NCI-H146 (cell line): ENCODE data around the gene CALN1.
"Not testable (repeated sequence)": the region's sequence is repeated elsewhere in the genome, so short reads cannot be mapped to it uniquely, and the experiment has no call there.

ENCODE experiments used
- DNase-seq: peaks from one replicate; lab custom pipeline; 2025; lab: John Stamatoyannopoulos, UW

Gene CALN1

DNA sequence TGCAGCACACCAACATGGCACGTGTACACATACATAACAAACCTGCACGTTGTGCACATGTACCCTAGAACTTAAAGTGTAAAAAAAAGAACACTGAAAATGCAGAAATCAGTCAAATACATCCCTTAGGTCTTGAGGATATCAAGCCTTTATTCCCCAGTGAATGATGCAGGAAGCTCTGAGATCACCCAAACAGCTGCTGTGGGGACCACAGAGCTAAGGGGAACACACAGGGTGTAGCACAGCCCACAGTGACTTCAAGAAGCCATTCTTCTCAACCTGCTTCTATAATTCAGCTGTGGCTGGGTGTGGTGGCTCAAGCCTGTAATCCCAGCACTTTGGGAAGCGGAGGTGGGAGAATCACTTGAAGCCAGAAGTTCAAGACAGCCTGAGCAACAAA lies 314.9 kb downstream of the CALN1 start:
- no peak for DNase-seq

DNA sequence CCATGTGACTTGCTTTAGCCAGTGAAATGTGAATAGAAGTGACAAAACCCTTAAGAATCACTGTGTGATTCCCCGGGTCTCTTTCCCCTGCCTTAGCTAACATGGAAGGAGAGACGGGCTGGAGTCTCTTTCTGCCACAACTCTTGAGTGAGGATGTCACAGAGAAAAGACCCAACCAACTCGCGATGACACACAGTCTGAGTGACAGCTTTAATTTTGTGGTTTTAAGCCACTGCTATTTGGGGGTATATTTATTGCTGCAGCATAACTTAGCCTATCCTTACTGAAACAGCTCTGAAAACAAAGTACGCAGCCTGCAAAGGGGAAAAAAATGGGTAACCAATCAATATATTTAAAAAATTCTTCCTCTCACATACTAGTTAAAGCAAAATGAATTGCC lies 319.4 kb downstream of the CALN1 start:
- DNase-seq: no peak

DNA sequence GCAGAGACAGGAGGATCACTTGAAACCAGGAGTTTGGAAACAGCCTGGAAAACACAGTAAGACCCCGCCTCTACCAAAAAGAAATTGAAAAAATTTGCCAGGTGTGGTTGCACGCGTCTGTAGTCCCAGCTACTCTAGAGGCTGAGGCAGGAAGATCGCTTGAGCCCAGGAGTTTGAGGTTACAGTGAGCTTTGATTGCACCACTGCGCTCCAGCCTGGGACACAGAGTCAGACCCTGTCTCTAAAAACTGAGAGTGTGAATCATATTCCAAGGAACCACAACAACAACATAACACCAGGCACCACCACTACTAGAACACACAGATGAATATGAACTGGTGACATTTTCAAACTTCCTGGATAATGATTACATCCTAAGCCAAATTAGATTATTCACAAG lies 324.2 kb downstream of the CALN1 start:
- DNase-seq: no peak

DNA sequence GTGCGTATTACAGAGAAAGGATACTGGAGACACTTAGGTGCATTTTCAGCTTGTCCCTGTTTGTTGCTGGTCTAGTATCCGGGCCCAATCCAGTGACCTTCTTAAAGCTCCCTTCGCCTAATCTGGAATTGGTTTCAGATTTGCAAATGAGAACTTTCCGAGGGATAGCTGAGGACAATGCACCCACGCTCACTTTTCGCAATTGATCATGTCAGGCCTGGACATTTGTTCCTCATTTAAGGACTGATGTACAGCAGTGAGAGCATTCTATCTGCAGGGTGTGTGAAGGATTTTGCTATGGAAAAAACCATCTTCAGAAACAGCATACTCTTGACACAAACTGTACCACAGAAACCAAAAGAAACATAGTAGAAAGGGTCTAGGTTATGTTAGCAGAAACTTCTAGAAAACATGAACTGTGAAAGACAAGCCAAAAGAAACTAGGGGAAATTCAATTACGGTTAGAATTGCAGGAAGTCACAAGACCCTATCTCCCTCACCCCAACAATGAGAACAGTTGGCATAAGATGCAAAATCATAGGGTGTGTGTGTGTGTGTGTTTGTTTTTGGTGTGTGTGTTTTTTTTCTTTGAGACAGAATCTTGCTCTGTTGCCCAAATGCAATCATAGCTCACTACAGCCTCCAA lies 331.1 kb downstream of the CALN1 start:
- DNase-seq: no peak

DNA sequence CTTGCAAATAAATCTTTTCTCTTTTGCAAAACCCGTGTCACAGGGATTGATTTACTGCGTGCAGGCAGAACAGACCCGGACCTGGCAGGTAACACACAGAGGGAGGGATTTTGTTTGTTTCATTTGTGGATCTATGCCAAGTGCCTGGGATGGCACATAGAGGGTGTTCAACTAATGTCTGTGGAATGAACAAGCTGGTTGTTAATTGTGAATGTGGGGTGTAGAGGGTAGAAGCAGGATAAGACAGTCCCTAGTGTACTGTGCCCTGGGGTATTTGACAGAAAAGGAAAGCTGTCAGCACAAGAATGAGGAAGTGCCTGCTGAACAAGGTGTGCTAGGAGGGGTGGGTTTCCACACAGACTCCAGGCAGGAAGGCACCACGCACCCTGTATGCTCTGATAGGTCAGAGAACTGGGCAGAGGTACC lies 331.8 kb downstream of the CALN1 start:
- DNase-seq: no peak

DNA sequence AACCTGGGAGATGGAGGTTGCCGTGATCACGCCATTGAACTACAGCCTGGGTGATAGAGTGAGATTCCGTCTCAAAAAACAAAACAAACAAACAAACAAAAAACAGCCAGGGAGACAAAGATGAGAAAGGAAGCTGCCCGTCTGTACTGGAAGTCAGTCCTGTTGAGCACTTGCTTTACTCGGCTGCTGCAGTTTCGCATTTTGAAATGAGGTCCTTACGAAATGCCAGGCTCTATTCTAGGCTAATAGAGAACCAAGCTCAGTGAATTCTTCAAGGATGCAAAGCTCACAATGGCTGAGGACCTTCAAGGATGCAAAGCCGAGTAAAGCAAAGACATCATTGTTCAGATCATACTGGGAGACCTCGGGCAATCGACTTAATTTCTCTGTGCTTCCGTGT lies 333.3 kb downstream of the CALN1 start:
- no peak for DNase-seq

DNA sequence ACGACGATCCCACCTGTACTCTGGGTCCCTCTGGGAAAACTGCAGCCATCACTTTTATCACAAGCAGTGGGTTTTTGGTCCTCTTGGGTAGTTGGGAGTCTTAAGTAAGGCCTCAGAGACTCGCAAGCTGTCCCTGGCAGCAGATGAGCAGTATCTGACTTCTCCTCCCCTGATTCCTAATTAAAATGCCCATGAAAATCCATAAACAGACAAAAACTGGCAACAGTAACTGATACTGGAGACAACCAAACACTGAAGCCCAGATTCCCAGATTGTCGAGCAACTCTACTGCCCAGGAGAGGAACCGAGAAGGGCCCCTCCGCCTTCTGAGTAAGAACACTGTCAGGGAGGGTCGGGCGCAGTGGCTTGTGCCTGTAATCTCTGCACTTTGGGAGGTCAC lies 333.8 kb downstream of the CALN1 start:
- no peak for DNase-seq

DNA sequence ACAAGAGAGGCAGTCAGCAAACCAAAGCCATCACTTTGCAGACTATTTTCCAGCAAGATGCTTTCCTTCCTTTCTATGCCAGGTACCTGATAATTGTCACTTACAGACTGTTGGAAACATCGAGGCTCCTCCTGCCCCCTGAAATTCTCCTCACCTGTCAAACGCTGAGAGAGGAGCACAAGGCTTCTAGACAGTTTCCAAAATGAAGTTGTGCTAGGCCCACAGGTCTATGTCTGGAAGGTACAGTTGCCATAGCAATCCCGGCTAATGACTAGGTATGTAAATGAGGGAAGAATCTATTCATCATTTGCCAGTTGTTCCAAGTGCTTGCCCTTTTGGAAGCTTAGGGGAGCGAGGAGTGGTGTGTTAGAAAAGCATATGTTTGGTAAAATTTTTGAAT lies 334.4 kb downstream of the CALN1 start:
- no peak for DNase-seq

DNA sequence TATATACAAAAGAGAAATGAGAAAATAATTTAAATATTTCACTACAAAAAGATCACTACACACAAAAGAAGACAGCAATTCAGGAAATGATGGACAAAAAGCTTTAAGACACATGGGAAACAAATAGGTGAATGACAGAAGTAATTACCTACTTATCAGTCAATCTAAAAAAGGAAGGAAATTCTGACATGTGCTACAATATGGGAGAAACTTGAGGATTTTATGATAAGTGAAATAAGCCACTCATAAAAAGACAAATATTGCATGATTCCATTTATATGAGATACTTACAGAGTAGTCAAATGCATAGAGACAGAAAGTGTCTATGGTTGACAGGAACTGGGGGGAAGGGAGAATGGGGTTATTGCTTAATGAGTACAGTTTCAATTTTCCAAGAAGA lies 339.2 kb downstream of the CALN1 start:
- no peak for DNase-seq

DNA sequence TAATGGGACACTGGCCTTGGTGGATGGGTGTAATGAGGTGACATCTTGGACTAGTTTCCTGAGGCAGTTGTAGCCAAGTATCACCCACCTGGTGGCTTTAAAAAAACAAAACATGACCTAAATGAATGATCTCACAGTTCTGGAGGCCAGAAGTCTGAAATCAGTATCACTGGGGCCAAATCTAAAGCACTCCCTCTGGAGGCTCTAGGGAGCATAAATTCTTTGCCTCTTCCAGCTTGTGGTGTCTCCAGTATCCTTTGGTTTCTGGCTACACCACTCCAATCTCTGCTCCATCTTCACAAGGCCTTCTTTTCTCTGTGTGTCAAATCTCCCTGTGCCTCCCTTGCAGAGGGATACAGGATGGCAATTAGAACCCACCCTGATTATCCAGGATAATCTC lies 342.9 kb downstream of the CALN1 start:
- peak; percentile 16 for DNase-seq

DNA sequence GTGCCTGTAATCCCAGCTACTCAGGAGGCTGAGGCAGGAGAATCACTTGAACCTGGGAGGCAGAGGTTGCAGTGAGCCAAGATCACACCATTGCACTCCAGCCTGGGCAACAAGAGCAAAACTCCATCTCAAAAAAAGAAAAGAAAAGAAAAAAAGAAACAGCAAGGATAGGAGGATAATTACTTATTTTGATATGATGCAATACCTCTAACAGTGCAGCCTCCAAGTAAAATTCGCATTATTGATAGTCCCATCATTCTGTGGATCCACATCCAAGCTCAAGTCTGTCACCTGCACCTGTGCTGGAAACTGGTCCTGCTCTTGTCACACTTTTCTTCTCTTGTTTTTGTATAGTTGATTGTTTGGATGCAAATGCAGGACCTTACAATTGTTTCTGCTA lies 346.4 kb downstream of the CALN1 start:
- DNase-seq: not testable (repeated sequence)

DNA sequence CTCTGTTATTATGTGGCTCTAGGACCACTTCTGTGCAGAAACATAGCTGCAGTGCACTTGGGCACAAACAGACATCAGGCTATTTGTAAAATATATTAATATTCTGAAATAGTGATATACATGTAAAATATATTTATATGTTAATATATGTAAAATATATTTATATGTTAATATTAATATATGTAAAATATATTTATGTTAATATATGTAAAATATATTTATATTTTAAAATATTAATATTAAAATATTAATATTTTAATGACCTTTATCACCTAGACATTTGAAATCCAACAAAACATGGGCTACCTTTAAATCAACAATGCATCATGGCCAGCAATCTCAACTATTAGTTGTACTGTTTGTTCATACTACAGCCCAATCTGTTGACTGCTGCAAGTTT lies 347.2 kb downstream of the CALN1 start:
- no peak for DNase-seq

DNA sequence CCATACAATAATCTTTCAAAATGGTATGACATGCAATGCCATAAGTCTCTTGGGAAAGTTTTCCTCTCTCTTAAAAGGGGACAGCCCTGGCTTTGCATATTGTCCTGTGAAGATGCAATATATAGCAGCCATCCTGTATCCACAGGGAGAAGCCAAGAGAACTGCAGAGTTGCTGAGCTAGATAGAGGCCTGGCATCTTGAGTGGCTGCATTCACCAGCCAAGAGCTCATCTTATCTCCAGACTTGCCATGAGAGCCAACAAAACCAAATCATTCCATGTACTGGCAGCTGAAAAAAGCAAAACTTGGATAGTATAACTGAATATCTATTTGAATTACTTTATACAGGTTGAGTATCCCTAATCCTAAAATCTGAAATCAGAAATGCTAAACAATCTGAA lies 348.8 kb downstream of the CALN1 start:
- no peak for DNase-seq

DNA sequence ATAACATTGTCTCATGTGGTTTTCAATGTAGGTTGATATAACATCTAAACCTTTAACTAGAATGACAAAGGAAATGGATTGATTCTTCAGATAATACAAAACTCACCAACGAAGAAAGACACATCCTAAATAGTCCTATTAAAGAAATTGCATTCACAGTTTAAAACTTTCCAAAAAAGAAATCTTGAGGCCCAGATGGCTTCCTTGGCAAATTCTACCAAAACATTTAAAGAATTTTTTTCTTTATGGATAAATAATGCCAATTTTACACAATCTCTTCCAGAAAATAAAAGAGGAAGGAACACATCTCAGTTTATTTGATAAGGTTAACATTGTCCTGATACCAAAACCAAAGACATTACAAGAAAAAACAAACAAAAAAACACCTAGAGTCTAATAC lies 349.5 kb downstream of the CALN1 start:
- DNase-seq: no peak

DNA sequence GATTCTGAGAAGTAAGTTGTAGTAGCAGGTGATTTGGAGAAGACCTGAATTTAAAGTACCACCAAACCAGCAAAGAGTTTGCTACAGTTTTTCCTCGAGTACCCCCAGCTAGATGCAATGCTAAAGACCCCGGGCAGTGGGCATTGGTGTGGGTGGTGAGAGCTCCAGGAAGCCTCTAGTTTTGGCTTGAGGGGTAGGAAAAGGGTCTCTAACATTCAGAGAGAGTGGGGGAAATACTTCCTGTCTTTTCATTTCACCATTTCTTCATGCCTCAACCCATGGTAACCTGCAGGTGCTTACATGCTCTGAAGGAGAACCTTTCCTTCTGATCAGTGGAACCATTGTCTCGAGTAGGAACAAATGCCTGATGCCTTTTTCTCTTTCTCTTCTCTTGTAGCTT lies 352.2 kb downstream of the CALN1 start:
- no peak for DNase-seq

DNA sequence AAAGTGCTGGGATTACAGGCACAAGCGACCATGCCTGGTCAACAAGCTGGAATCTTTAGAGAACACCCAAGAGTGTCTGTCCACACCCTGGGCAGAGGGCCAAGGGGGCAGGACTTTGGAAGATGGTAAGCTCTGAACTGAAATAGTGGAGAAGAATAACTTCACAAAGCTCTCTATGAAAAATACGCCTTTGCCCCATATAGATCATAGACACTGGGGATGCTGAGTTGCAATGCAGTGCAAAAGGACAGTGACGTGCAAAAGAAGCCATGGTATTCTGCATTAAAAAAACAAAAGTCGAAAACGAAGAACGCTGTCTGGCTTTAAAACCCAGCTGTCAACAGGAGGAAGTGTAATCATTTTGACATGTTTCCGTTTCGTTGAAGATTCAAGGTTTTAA lies 353.6 kb downstream of the CALN1 start:
- no peak for DNase-seq

DNA sequence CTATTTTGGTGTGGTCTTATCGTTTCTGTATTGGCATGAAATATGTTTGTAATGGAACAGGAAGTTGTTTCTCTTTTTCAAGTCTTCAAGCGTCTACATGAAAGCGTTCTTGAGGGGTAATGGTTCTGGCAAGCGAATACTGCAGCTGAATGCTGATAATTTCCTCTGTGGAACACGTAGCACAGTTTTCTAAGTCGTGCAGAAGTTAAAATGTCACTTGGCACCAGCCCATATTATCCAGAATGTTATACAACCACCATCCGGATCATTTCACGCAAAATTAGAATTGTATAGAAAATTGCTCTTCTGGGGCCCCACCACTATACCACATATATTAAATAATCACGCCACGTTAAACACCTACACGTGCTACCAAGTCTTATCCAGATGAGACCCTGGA lies 354.3 kb downstream of the CALN1 start:
- no peak for DNase-seq

DNA sequence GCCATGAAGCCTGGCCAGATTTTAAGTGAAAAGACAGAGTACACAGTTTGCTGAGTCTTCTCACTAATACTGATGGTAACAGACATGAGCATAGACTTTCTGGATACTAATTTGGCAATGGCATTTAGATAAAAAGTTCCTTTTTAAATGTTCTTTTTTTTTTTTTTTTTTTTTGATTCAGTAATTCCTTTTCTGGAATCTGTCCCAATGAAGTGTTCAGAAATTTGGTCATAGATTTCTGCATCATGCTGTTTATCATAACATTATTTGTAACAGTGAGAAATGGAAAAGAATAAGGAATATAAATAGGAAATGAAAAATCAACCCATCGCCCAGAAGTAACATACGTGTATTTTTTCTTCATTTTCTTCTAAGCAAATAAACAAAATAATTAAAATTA lies 354.9 kb downstream of the CALN1 start:
- DNase-seq: no peak

DNA sequence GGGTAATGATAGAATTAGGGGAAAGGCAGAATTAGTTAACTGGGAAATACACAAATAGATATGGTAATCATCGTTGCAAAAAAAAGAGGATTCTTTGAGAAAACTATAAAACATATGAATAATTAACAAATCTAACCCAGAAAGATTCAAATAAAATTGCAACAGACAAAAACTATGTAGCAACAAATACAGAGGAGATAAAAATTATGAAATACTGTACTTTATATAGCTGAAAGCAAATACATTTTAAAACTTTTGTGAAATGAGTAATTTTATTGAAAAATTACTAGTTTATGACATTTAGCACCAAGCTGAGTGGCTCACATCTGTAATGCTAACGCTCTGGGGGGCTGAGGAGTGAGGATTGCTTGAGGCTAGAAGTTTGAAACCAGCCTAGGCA lies 356.7 kb downstream of the CALN1 start:
- DNase-seq: no peak

DNA sequence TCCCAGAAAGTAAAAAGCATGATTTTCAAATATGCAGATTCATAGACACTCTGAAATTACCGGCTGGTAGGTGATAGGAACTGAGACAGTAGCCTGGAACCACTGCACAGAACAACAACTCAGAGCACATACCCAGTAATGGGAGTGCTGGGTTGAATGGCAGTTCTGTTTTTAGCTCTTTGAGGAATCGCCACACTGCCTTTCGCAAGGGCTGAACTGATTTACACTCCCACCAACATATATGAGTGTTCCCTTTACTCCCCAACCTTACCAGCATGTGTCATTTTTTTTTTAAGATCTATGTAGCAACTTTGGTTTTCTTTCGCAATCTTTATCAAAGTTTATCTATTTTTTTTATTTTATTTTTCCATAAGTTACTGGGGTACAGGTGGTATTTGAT lies 358.8 kb downstream of the CALN1 start:
- no peak for DNase-seq

DNA sequence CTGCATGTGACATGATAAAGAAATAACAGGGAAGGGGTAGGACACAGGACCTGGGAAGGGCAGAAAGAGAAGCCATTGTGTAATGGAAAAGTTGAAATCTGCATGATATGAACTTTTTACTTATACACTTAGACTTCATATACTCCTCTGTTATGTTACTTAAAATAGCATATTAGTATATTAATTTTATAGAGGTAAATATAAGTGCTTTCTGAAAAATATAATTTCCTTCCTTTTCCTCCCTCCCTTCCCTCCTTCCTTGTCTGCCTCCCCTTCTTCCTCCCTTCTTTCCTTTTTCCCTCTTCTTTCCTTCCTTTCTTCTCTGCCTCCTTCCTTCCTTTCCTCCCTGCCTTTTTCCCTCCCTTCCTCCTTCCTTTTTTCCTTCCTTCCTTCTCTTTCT lies 363.7 kb downstream of the CALN1 start:
- no peak for DNase-seq

DNA sequence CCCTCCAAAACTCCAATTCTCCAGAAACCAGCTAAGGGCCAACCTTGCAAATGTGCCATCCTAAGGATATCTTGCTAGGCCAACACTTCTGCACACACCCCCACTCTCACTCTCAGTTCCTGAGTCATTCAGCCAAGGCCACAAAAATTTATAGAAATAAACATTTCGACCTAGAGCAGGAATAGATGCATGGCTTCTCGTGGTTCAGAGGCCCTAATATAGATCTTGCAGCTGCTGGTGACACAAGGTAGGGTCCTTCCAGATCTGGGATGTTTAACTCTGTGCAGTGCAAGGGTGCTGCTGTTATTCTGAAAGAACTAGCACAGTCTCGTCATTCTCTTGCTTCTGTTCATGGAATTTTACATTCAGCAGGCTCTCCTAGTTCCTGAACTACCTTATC lies 369.3 kb downstream of the CALN1 start:
- no peak for DNase-seq

DNA sequence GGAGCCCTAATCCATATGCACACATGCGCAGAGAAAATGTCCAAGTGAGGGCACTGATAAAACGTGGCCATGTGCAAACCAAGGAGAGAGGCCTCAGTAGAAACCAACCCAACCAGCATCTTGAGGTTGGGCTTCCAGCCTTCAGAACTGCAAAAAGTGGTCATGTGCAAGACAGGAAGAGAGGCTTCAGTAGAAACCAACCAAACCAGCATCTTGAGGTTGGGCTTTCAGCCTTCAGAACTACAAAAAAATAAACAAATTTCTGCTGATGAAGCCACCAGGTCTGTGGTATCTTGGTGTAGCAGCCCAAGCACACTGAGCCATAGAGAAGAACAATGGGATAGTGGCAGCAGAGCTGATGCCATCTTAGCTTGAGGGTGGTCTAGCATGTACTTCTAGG lies 371.5 kb downstream of the CALN1 start:
- DNase-seq: no peak

DNA sequence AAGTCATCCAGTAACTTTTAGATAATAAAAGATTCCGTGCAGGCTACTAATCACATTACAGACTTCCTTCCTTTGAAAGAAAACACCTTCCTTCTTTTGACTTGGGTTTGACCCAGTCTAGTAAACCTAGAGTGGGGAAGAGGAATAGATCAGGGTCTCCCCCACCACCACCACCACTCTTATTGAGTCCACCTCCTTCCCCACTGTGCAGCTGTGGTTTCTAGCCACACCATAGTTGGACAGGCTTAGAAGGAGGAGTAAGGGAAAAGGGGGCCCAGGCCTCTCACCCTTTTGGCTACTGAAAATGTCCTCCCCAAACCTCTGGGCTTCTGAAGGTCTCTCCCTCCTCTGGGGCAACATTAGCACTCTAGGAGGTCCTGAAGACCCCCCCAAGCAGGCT lies 372.7 kb downstream of the CALN1 start:
- DNase-seq: no peak
